ENCODE results near the gene GSG1L2. TPM values are rescaled to one million over a fixed set of nuclear protein-coding genes. Genes with fewer than 3 reads are reported as not detected.

GSG1L2 gene
- total RNA-seq, 2 donors from 2014 or later = not detected

- Histone ChIP-seq H3K27ac (no peak overlapping the region), H3K9me3 (no peaks in the 10 kb centered on the region), H3K4me3 (no peak overlapping the region), H3K27me3 (replicated peaks; ENCODE audit: insufficient read depth) (no peaks in the 10 kb centered on the region), H3K4me1 (replicated peaks) (no peaks in the 10 kb centered on the region), H3K36me3 (no peaks in the 10 kb centered on the region)
- TF ChIP-seq POLR2AphosphoS5 (IDR thresholded peaks at IDR 0.05) = no peak
- no peak for TF ChIP-seq CTCF (IDR thresholded peaks at IDR 0.05)
- TF ChIP-seq POLR2A (IDR thresholded peaks at IDR 0.05) = no peak
- WGBS = 92% methylated on average over 3 of the region's 3 CpGs
- intact Hi-C loops (cut with DNase I) = no loop called here
- no peak for DNase-seq (ENCODE audit: low spot score)
Measured at GRCh38 chr17:9780552-9780951, 41.3 kb downstream of the GSG1L2 start.

DNA sequence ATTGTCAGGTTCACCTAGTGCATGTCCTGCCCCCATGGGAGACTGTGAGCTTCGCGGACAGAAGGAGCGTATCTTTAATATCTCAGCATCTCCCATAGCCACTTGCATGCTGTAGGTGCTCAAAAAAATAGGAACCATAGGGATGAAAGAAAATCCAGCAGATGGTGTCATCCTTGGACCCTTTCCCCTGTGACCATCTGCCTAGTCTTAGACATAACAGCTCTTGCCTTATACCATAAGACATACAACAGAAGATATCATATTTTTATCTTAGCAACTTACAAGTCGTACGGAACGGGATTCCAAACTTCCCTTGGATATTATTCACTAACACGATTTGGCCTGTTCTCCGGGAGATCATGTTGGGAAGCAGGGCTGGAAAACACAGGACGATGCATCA, 45.0 kb downstream of the GSG1L2 start:
- no peak overlapping the region for H3K4me3 ChIP-seq
- H3K9me3 ChIP-seq = no peaks in the 10 kb centered on the region
- no peaks in the 10 kb centered on the region for H3K4me1 ChIP-seq (replicated peaks)
- no peaks in the 10 kb centered on the region for H3K27me3 ChIP-seq (replicated peaks; ENCODE audit: insufficient read depth)
- intact Hi-C loops (cut with DNase I) = no loop called here
- no peak for DNase-seq (ENCODE audit: low spot score)
- TF ChIP-seq POLR2A (IDR thresholded peaks at IDR 0.05) = no peak
- TF ChIP-seq POLR2AphosphoS5 (IDR thresholded peaks at IDR 0.05) = no peak
- no peak for TF ChIP-seq CTCF (IDR thresholded peaks at IDR 0.05)
- H3K36me3 ChIP-seq = no peaks in the 10 kb centered on the region
- no peak overlapping the region for H3K27ac ChIP-seq
- 94% methylated on average over 9 of the region's 9 CpGs for WGBS

GRCh38 chr17:9772658-9773057, 49.2 kb downstream of the GSG1L2 start:
- intact Hi-C loops (cut with DNase I) = no loop called here
- Histone ChIP-seq H3K36me3 (no peaks in the 10 kb centered on the region), H3K27ac (no peak overlapping the region), H3K9me3 (no peaks in the 10 kb centered on the region), H3K27me3 (replicated peaks; ENCODE audit: insufficient read depth) (no peaks in the 10 kb centered on the region), H3K4me3 (no peak overlapping the region), H3K4me1 (replicated peaks) (no peaks in the 10 kb centered on the region)
- WGBS = 78% methylated on average over 15 of the region's 19 CpGs
- no peak for TF ChIP-seq POLR2A (IDR thresholded peaks at IDR 0.05)
- no peak for TF ChIP-seq POLR2AphosphoS5 (IDR thresholded peaks at IDR 0.05)
- TF ChIP-seq CTCF (IDR thresholded peaks at IDR 0.05) = no peak
- DNase-seq (ENCODE audit: low spot score) = no peak

GRCh38 chr17:9771465-9771864, 50.4 kb downstream of the GSG1L2 start:
- no peaks in the 10 kb centered on the region for H3K27me3 ChIP-seq (replicated peaks; ENCODE audit: insufficient read depth)
- 95% methylated on average over 27 of the region's 27 CpGs for WGBS
- H3K9me3 ChIP-seq = no peaks in the 10 kb centered on the region
- no peak overlapping the region for H3K4me3 ChIP-seq
- no peaks in the 10 kb centered on the region for H3K36me3 ChIP-seq
- DNase-seq (ENCODE audit: low spot score) = no peak
- intact Hi-C loops (cut with DNase I) = no loop called here
- no peak overlapping the region for H3K27ac ChIP-seq
- TF ChIP-seq POLR2A (IDR thresholded peaks at IDR 0.05) (no peak), CTCF (IDR thresholded peaks at IDR 0.05) (no peak), POLR2AphosphoS5 (IDR thresholded peaks at IDR 0.05) (no peak)
- H3K4me1 ChIP-seq (replicated peaks) = no peaks in the 10 kb centered on the region

DNA sequence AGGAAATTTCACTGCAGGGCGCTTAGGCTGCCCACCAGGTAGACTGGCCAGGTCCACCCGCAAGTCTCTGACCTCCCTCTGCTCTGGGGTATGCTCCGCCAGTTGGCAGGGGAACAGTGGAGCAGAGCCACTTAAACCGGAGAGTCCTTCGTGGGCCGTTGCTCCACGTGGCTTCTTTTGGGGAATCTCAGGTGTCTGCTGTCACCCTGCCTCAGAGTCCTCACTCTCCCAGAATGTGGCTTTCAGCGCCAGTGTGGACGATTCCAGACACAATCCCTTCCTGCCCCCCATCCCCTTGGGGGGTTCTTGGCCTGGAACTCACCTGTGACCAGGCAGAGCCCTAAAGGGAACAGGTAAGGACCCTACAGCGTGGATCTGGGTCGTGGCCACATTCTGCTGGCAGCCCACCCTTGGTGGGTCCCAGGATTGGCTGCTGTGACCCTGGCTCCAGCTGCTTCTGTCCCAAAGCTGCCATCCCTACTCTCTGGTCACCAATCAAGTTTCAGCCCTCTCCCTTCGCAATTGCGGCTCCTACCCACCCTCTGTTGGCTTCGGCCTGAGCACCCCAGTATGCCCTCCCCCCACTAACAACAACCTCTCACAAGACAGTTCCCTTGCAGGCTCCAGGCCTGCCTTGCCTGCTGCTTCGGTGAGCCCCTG, 52.7 kb downstream of the GSG1L2 start:
- whole genome bisulfite sequencing = 90% methylated on average over 15 of the region's 15 CpGs
- Histone ChIP-seq H3K27me3 (replicated peaks; ENCODE audit: insufficient read depth) (no peaks in the 10 kb centered on the region), H3K36me3 (no peaks in the 10 kb centered on the region), H3K4me3 (no peak overlapping the region), H3K4me1 (replicated peaks) (no peaks in the 10 kb centered on the region), H3K27ac (no peak overlapping the region), H3K9me3 (no peaks in the 10 kb centered on the region)
- TF ChIP-seq POLR2AphosphoS5 (IDR thresholded peaks at IDR 0.05) = no peak
- no peak for TF ChIP-seq POLR2A (IDR thresholded peaks at IDR 0.05)
- no peak for TF ChIP-seq CTCF (IDR thresholded peaks at IDR 0.05)
- DNase-seq (ENCODE audit: low spot score) = no peak
- intact Hi-C loops (cut with DNase I) = no loop called here
